ENCODE results near the gene INSC. TPM values are rescaled to one million over a fixed set of nuclear protein-coding genes. Genes with fewer than 3 reads are reported as not detected.

The INSC gene
- total and polyA plus RNA-seq, 2 experiments from 2014 or later: 0.10 TPM; not detected in 1

- WGBS (ENCODE audit: low lambda C conversion rate, missing lambda C conversion rate): 74% methylated on average over 4 of the region's 4 CpGs
- Histone ChIP-seq H3K9me3 (ENCODE audit: low read depth) (no peaks in the 10 kb centered on the region), H4K20me1 (ENCODE audit: insufficient read depth, poor library complexity, severe bottlenecking) (no peaks in the 10 kb centered on the region), H3K4me2 (no peak overlapping the region), H3K9me2 (replicated peaks; ENCODE audit: insufficient read depth) (no peaks in the 10 kb centered on the region), H3K79me2 (no peaks in the 10 kb centered on the region), H3K4me1 (ENCODE audit: insufficient read depth) (no peaks in the 10 kb centered on the region), H3K27me3 (no peaks in the 10 kb centered on the region), H3K27ac (no peak overlapping the region), H3K36me3 (replicated peaks; ENCODE audit: insufficient read depth, low read depth) (no peaks in the 10 kb centered on the region), H3K4me3 (no peak overlapping the region), H2AFZ (no peak overlapping the region)
- DNase-seq (ENCODE audit: low spot score): no peak
- TF ChIP-seq EZH2 (IDR thresholded peaks at IDR 0.05; ENCODE audit: borderline replicate concordance) (no peak), EZH2phosphoT487 (IDR thresholded peaks at IDR 0.05; ENCODE audit: low read depth, severe bottlenecking, unreplicated experiment) (no peak)
- TF ChIP-seq, protein P1, sequence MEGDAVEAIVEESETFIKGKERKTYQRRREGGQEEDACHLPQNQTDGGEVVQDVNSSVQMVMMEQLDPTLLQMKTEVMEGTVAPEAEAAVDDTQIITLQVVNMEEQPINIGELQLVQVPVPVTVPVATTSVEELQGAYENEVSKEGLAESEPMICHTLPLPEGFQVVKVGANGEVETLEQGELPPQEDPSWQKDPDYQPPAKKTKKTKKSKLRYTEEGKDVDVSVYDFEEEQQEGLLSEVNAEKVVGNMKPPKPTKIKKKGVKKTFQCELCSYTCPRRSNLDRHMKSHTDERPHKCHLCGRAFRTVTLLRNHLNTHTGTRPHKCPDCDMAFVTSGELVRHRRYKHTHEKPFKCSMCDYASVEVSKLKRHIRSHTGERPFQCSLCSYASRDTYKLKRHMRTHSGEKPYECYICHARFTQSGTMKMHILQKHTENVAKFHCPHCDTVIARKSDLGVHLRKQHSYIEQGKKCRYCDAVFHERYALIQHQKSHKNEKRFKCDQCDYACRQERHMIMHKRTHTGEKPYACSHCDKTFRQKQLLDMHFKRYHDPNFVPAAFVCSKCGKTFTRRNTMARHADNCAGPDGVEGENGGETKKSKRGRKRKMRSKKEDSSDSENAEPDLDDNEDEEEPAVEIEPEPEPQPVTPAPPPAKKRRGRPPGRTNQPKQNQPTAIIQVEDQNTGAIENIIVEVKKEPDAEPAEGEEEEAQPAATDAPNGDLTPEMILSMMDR (IDR thresholded peaks at IDR 0.05; ENCODE audit: poor library complexity): no peak
Observed at GRCh38 chr11:15232496-15232895, 117.8 kb downstream of the INSC start.

- DNase-seq (ENCODE audit: low spot score): no peak
- no peaks in the 10 kb centered on the region for H3K79me2 ChIP-seq
- no peaks in the 10 kb centered on the region for H3K9me3 ChIP-seq (ENCODE audit: low read depth)
- H3K27me3 ChIP-seq: no peaks in the 10 kb centered on the region
- H3K36me3 ChIP-seq (replicated peaks; ENCODE audit: insufficient read depth, low read depth): no peaks in the 10 kb centered on the region
- no peak overlapping the region for H3K4me3 ChIP-seq
- no peak overlapping the region for H3K4me2 ChIP-seq
- no peaks in the 10 kb centered on the region for H3K4me1 ChIP-seq (ENCODE audit: insufficient read depth)
- TF ChIP-seq, protein P1 (IDR thresholded peaks at IDR 0.05; ENCODE audit: poor library complexity): no peak
- TF ChIP-seq EZH2phosphoT487 (IDR thresholded peaks at IDR 0.05; ENCODE audit: low read depth, severe bottlenecking, unreplicated experiment): no peak
- TF ChIP-seq EZH2 (IDR thresholded peaks at IDR 0.05; ENCODE audit: borderline replicate concordance): no peak
- H4K20me1 ChIP-seq (ENCODE audit: insufficient read depth, poor library complexity, severe bottlenecking): no peaks in the 10 kb centered on the region
- 80% methylated on average over 8 of the region's 8 CpGs for WGBS (ENCODE audit: low lambda C conversion rate, missing lambda C conversion rate)
- H2AFZ ChIP-seq: no peak overlapping the region
- H3K27ac ChIP-seq: no peak overlapping the region
- H3K9me2 ChIP-seq (replicated peaks; ENCODE audit: insufficient read depth): no peaks in the 10 kb centered on the region
Observed at GRCh38 chr11:15233371-15234165, 118.8 kb downstream of the INSC start.

GRCh38 chr11:15234796-15235195 is 120.1 kb downstream of the INSC start:
- no peaks in the 10 kb centered on the region for H3K79me2 ChIP-seq
- H3K4me1 ChIP-seq (ENCODE audit: insufficient read depth): no peaks in the 10 kb centered on the region

More at GRCh38 chr11:15234796-15235195, 120.1 kb downstream of the INSC start:
- TF ChIP-seq, protein P1 (IDR thresholded peaks at IDR 0.05; ENCODE audit: poor library complexity): no peak
- TF ChIP-seq EZH2 (IDR thresholded peaks at IDR 0.05; ENCODE audit: borderline replicate concordance): no peak
- TF ChIP-seq EZH2phosphoT487 (IDR thresholded peaks at IDR 0.05; ENCODE audit: low read depth, severe bottlenecking, unreplicated experiment): no peak
- Histone ChIP-seq H3K9me2 (replicated peaks; ENCODE audit: insufficient read depth) (no peaks in the 10 kb centered on the region), H3K4me2 (no peak overlapping the region), H2AFZ (no peak overlapping the region), H3K27me3 (no peaks in the 10 kb centered on the region), H3K27ac (no peak overlapping the region), H3K36me3 (replicated peaks; ENCODE audit: insufficient read depth, low read depth) (no peaks in the 10 kb centered on the region), H3K9me3 (ENCODE audit: low read depth) (no peaks in the 10 kb centered on the region), H4K20me1 (ENCODE audit: insufficient read depth, poor library complexity, severe bottlenecking) (no peaks in the 10 kb centered on the region), H3K4me3 (no peak overlapping the region)
- WGBS (ENCODE audit: low lambda C conversion rate, missing lambda C conversion rate): 84% methylated on average over 3 of the region's 3 CpGs
- no peak for DNase-seq (ENCODE audit: low spot score)
